CD14-positive monocyte (primary cell): ENCODE results near the gene ARHGEF16. TPM values are rescaled to one million over a fixed set of nuclear protein-coding genes. Genes with fewer than 3 reads are reported as not detected.

Source experiments
- DNase-seq, 3 donors: peaks; one replicate each; pipeline ENCODE4 v3.0.0-alpha.2; 2011 to 2022
- H2AFZ ChIP-seq: 2 replicates; pipeline ENCODE4 v1.6.0; 2012; ENCODE audit warnings: mild to moderate bottlenecking, low read depth, low read length, inconsistent platforms; ENCODE audit not compliant: insufficient read depth, poor library complexity, severe bottlenecking
- H3K27ac ChIP-seq, 2 donors: 1 replicate in 1 of 2; 2 replicates in 1 of 2; pipeline ENCODE4 v1.5.1; 2012 to 2013; ENCODE audit warnings: low read length in 2 of 2, control low read depth in 1 of 2, inconsistent platforms in 1 of 2, low read depth in 1 of 2, mild to moderate bottlenecking in 1 of 2
- H3K27me3 ChIP-seq, 2 donors: one replicate each; pipeline versions ENCODE4 v1.6.0 to v1.6.1; 2011 to 2013; ENCODE audit warnings: low read length in 2 of 2; ENCODE audit not compliant: control insufficient read depth in 2 of 2, insufficient read depth in 2 of 2
- H3K36me3 ChIP-seq, 2 donors: replicated peaks in 1 of 2; 1 replicate in 1 of 2; 2 replicates in 1 of 2; pipeline versions ENCODE4 v1.5.1 to v1.6.1; 2012 to 2013; ENCODE audit warnings: low read length in 2 of 2, control low read depth in 1 of 2, inconsistent platforms in 1 of 2, mild to moderate bottlenecking in 1 of 2; ENCODE audit not compliant: insufficient read depth in 2 of 2, control insufficient read depth in 1 of 2
- H3K4me1 ChIP-seq, 2 donors: 1 replicate in 1 of 2; 2 replicates in 1 of 2; pipeline versions ENCODE4 v1.5.1 to v1.6.1; 2012 to 2013; ENCODE audit warnings: low read length in 2 of 2, control low read depth in 1 of 2, inconsistent platforms in 1 of 2, mild to moderate bottlenecking in 1 of 2, moderate library complexity in 1 of 2; ENCODE audit not compliant: insufficient read depth in 2 of 2, control insufficient read depth in 1 of 2
- H3K4me2 ChIP-seq: replicated peaks from 2 replicates; pipeline ENCODE3; 2012; ENCODE audit warnings: low read length, moderate library complexity, mild to moderate bottlenecking; ENCODE audit not compliant: poor library complexity, severe bottlenecking; ENCODE audit errors: extremely low read depth
- H3K4me3 ChIP-seq, 3 experiments: fragments of 200-600 bp in 1 of 3; sonication (generic) in 1 of 3; replicated peaks in 1 of 3; 1 replicate in 2 of 3; 2 replicates in 1 of 3; pipeline ENCODE4 v1.5.1; 2011 to 2013; ENCODE audit warnings: low read length in 3 of 3, mild to moderate bottlenecking in 3 of 3, control low read depth in 2 of 3, low read depth in 2 of 3, inconsistent platforms in 1 of 3, moderate library complexity in 1 of 3
- H3K79me2 ChIP-seq: 2 replicates; pipeline ENCODE4 v1.6.0; 2012; ENCODE audit warnings: mild to moderate bottlenecking, control low read depth, inconsistent platforms, low read length, moderate library complexity; ENCODE audit not compliant: insufficient read depth
- H3K9ac ChIP-seq: 2 replicates; pipeline ENCODE4 v1.6.0; 2017; ENCODE audit warnings: low read length, mild to moderate bottlenecking; ENCODE audit not compliant: insufficient read depth, poor library complexity, severe bottlenecking
- H3K9me3 ChIP-seq, 2 donors: replicated peaks in 1 of 2; 1 replicate in 1 of 2; 2 replicates in 1 of 2; pipeline versions ENCODE4 v1.5.1 to v1.6.1; 2012 to 2013; ENCODE audit warnings: low read length in 2 of 2, control low read depth in 1 of 2; ENCODE audit not compliant: control insufficient read depth in 1 of 2, insufficient read depth in 1 of 2
- H4K20me1 ChIP-seq: 2 replicates; pipeline ENCODE4 v1.6.0; 2012; ENCODE audit warnings: mild to moderate bottlenecking, low read length, control low read depth, moderate library complexity; ENCODE audit not compliant: insufficient read depth
- H3K27ac Mint-ChIP-seq, 7 donors: one replicate each; pipeline ENCODE4 v1.8.0; 2020; ENCODE audit warnings: mild to moderate bottlenecking in 7 of 7, mixed read lengths in 7 of 7, moderate library complexity in 6 of 7, inconsistent platforms in 2 of 7
- H3K27me3 Mint-ChIP-seq, 3 donors: one replicate each; pipeline ENCODE4 v1.8.0; 2021 to 2022; ENCODE audit warnings: low read depth in 3 of 3, mild to moderate bottlenecking in 3 of 3, mixed read lengths in 3 of 3, moderate library complexity in 3 of 3, inconsistent platforms in 1 of 3
- H3K36me3 Mint-ChIP-seq, 2 donors: one replicate each; pipeline ENCODE4 v1.8.0; 2020; ENCODE audit warnings: mixed read lengths in 2 of 2, inconsistent platforms in 1 of 2, mild to moderate bottlenecking in 1 of 2
- H3K4me1 Mint-ChIP-seq: one replicate; pipeline ENCODE4 v1.8.0; 2020; ENCODE audit warnings: mild to moderate bottlenecking, mixed read lengths
- H3K4me3 Mint-ChIP-seq, 2 donors: one replicate each; pipeline ENCODE4 v1.8.0; 2020; ENCODE audit warnings: mild to moderate bottlenecking in 2 of 2, mixed read lengths in 2 of 2, moderate library complexity in 1 of 2
- H3K9me3 Mint-ChIP-seq, 7 donors: one replicate each; pipeline ENCODE4 v1.8.0; 2020 to 2022; ENCODE audit warnings: mixed read lengths in 7 of 7, mild to moderate bottlenecking in 6 of 7, moderate library complexity in 6 of 7, inconsistent platforms in 2 of 7
- CTCF ChIP-seq: fragments of 200-600 bp; IDR thresholded peaks from one replicate; pipeline ENCODE4 v1.8.0; 2022; ENCODE audit warnings: antibody characterized with exemption, mild to moderate bottlenecking
- WGBS: methylation state at CpG from one replicate; pipeline ENCODE4 v1.1.5; 2013; ENCODE audit warnings: missing lambda C conversion rate; ENCODE audit not compliant: insufficient coverage; 5-methylcytosine and 5-hydroxymethylcytosine counted together
- intact Hi-C, 2 donors: fragments of 100-400 bp; cut with micrococcal nuclease; formaldehyde crosslinking; loops; one replicate each; pipeline versions ENCODE4 v1.15.0 to v1.15.1; 2023
- polyA plus RNA-seq, 3 donors: library from polyadenylated mRNA; depleted of rRNA in 1 of 3; unstranded in 2 of 3; stranded (reverse) in 1 of 3; fragments of 300-500 nt in 2 of 3; fragments of >200 nt in 1 of 3; fragmentation: Illumina TruSeq in 2 of 3; gene quantifications; 1 replicate in 2 of 3; 2 replicates in 1 of 3; pipeline ENCODE4 v1.2.3, GENCODE V29; 2012 to 2021

ARHGEF16 gene
- polyA plus RNA-seq, 3 donors: not detected

GRCh38 chr1:3525551-3526482 is 71.4 kb downstream of the ARHGEF16 start:
- no peaks in the 10 kb centered on the region for H3K36me3 Mint-ChIP-seq
- H3K4me1 Mint-ChIP-seq: peaks cover 10% of the 10 kb centered on the region

GRCh38 chr1:3527774-3528173 is 73.3 kb downstream of the ARHGEF16 start:
- Mint-ChIP-seq H3K4me3 (no peak overlapping the region), H3K36me3 (no peaks in the 10 kb centered on the region), H3K27ac (no peak overlapping the region), H3K9me3 (no peaks in the 10 kb centered on the region), H3K27me3 (peaks cover 2 to 10% (median 3%) of the 10 kb centered on the region in 3 donors), H3K4me1 (peaks cover 11% of the 10 kb centered on the region)
- H4K20me1 ChIP-seq: no peaks in the 10 kb centered on the region
- 97% methylated on average over 9 of the region's 12 CpGs for WGBS
- no peak overlapping the region for H3K4me3 ChIP-seq
- no peaks in the 10 kb centered on the region for H3K79me2 ChIP-seq
- H2AFZ ChIP-seq: no peak overlapping the region
- H3K9ac ChIP-seq: no peak overlapping the region
- no peak overlapping the region for H3K27ac ChIP-seq
- H3K36me3 ChIP-seq: no peaks in the 10 kb centered on the region
- intact Hi-C loops: no loop called here
- H3K4me2 ChIP-seq: no peak overlapping the region
- DNase-seq: no peak
- no peaks in the 10 kb centered on the region for H3K27me3 ChIP-seq
- no peaks in the 10 kb centered on the region for H3K9me3 ChIP-seq
- peaks cover 9 to 12% of the 10 kb centered on the region in 2 donors for H3K4me1 ChIP-seq
- TF ChIP-seq CTCF: no peak

More at GRCh38 chr1:3525551-3526482, 71.4 kb downstream of the ARHGEF16 start:
- 87% methylated on average over 18 of the region's 24 CpGs for WGBS
- Histone ChIP-seq H4K20me1 (no peaks in the 10 kb centered on the region), H3K4me2 (no peak overlapping the region), H3K4me1 (peaks cover 9 to 11% of the 10 kb centered on the region in 2 donors), H3K9me3 (no peaks in the 10 kb centered on the region), H3K4me3 (no peak overlapping the region), H3K36me3 (no peaks in the 10 kb centered on the region), H3K27ac (no peak overlapping the region), H3K9ac (peak overlapping the region; percentile 4), H3K27me3 (no peaks in the 10 kb centered on the region), H3K79me2 (no peaks in the 10 kb centered on the region), H2AFZ (no peak overlapping the region)
- no peak for TF ChIP-seq CTCF
- H3K9me3 Mint-ChIP-seq: no peaks in the 10 kb centered on the region
- no peak overlapping the region for H3K4me3 Mint-ChIP-seq
- intact Hi-C loops: no loop called here
- H3K27ac Mint-ChIP-seq: no peak overlapping the region
- peaks cover 1 to 9% (median 2%) of the 10 kb centered on the region in 3 donors for H3K27me3 Mint-ChIP-seq
- DNase-seq: no peak
